Stimulated activated CD8-positive, alpha-beta memory T cell treated with anti-CD3 and anti-CD28 coated beads, Interleukin-15, amount 100 ng/mL, for 1 hour (primary cell): ENCODE data around the gene TIAM2.
"Not testable (repeated sequence)": the region's sequence is repeated elsewhere in the genome, so short reads cannot be mapped to it uniquely, and the experiment has no call there.

Source experiments
- DNase-seq: peaks from one replicate; pipeline ENCODE4 v3.0.0-alpha.2; 2020; ENCODE audit warnings: low read depth

The TIAM2 gene

DNA sequence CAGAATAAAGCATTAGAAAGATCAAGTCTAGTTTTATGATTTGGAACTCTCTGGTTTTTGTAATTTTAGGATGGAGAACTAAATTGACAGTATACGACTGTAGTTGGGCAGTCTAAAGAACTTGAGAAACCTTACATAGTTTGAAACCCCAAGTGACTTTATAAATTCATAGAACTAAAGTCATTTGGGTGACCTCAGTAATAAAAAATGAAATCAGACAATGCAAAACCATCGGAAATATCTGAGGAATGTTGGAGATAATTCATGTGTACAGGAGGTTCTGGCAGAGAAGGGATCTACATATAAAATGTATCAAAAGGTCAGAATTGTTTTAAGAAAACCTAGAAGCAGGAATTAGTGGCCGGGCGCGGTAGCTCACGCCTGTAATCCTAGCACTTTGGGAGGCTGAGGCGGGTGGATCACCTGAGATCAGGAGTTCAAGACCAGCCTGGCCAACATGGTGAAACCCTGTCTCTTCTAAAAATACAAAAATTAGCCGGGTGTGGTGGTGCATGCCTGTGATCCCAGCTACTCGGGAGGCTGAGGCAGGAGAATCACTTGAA lies 108.0 kb downstream of the TIAM2 start:
- not testable (repeated sequence) for DNase-seq

GRCh38 chr6:155103816-155104366 lies 108.8 kb downstream of the TIAM2 start:
- no peak for DNase-seq

DNA sequence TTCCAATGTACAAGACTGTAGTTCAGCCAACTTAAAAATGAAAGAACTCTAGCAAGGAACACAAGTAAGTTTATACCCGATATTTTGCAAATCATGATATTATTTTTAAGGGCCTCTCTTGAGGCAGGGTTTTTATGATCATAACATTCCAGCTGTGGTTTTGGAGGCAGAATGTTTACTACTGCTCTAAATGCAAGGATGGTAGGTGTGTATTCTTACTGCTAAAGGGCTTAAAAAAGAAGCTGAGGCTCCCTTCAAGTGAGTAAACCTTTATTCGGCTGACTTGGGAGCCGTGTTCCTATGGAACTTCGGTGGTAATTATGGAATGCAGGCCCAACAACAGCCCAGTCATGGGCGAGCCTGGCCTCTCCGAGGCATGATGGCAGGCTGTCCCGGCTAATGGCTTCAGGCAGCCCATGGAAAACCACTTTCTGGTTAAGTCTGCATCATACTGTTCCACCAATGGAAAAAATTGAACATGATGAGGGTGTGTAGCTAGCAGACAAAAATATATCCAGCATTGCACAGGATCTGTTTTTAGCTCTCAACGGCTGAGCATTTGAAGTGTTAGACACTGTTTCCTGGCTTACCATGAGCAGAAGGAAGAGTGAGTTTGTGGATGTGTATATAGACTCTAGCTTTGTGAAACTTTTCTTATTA lies 111.5 kb downstream of the TIAM2 start:
- DNase-seq, result no peak

- no peak for DNase-seq
These were observed 112.4 kb downstream of the TIAM2 start for GRCh38 chr6:155107432-155108069.

DNA sequence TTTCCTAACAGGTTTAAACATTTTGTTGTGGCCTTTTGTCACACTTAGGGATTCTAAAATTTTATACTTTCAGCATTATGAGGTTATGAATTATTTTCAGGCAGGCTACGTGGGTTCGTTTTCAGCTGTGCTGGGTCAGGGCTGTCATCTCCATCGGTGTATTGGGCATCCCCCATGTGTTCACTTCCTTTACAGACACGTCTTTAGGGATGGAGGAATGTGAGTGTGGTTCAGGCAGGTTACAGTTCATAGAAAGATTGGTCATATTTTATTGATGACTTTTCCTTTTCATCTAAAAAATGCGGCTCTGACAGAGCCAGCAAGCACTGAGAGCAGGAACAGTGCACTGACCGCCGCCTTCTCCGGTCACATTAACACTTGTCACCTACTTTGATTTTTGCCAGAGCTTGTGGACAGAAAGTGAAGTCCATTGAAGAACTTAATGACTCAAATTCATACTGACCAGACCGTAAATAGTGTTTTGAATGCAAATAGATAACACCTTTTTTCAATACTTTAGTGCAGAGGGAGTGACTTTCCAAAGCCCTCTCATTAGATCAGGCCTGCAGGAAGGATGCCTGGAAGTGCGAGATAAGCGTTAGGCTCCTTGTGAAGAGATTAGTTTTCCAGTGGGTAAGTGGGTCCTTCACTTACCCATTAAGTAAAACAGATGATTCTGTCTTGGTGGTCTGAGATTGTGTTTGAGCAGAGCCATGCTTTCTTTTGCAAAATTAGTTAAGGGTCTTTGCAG lies 113.1 kb downstream of the TIAM2 start:
- DNase-seq, result no peak

DNA sequence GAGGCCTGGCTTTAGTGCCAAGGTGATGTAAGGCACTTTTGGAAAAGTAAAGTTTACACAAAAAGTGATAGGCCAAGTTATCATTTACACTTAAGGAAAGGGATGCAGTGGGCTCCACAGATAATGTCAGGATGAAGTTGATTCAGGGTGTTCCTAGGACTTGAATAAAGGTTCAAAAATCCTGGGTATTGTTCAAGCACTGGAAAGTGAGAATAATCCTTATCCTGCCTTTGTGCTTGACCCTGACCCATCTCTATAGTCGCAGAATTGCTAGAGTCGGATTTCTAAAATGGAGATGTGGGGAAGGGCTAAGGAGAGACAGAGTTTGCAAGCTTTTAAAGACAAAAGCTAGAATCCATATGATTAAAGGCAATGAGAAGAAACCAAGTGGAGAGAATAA lies 115.6 kb downstream of the TIAM2 start:
- DNase-seq, result no peak

GRCh38 chr6:155112757-155113156 lies 117.6 kb downstream of the TIAM2 start:
- no peak for DNase-seq

GRCh38 chr6:155115893-155116570 lies 120.9 kb downstream of the TIAM2 start:
- no peak for DNase-seq

DNA sequence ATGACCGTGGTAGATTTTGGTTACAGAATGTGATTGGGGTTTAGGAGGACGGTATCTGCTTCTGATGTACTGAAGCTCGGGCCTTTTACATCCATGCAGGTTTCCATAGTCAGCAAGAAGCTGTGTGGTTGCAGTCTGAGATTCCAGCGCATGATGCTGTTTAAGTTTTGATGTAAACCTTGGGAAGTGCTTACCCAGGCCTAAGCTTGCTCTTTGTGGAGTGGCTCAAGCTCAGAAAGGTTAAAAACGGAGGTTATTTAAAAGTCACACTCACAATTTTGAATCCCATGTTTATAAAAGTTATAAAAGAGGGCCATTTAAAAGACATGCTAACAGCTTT lies 121.4 kb downstream of the TIAM2 start:
- DNase-seq, result no peak

GRCh38 chr6:155117256-155117655 lies 122.1 kb downstream of the TIAM2 start:
- no peak for DNase-seq

- DNase-seq, result no peak
These were observed 122.7 kb downstream of the TIAM2 start for GRCh38 chr6:155117785-155118184.

GRCh38 chr6:155119201-155119600 lies 124.1 kb downstream of the TIAM2 start:
- DNase-seq, result not testable (repeated sequence)

- no peak for DNase-seq
These were observed 124.9 kb downstream of the TIAM2 start for GRCh38 chr6:155120034-155120433.

DNA sequence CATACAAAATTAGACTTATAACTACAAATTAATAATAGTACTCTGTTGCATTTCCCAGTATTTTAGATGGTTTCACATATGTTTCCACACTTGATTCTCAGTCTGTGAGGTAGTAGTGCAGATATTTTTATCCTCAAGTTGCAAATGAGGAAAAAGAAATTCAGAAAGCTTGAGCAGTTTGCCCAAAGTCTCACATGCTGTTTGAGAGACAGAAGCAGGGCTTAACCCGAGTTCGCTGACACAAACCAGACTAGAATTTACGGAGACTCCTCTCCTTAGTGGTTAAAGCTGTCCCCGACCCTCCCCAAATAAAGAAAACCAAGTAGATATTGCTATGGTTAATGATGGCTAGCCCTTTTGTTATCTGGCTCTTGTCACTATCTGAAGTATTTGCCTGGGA lies 126.2 kb downstream of the TIAM2 start:
- no peak for DNase-seq

- DNase-seq, result no peak
These were observed 126.6 kb downstream of the TIAM2 start for GRCh38 chr6:155121699-155122098.

GRCh38 chr6:155122199-155122950 lies 127.3 kb downstream of the TIAM2 start:
- no peak for DNase-seq

DNA sequence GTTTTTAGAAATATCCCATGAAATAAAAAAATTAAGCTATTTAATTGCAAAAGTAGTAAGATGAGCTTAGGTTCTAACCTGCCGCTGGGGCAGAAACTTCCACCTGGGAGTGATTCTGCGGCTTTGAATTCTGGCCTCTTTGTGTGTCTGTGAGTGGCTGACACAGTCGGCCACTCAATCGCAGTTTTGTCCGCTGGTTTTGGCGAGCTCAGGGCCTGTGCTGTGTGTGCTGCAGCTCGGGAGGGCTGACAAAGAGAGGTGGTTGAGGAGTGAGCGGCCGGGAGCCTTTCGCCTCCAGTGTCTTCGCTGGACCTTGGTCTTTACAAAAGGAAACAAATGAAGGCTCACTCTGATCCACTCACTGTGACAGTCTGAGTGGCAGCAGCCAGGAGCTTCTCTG lies 128.4 kb downstream of the TIAM2 start:
- no peak for DNase-seq

DNA sequence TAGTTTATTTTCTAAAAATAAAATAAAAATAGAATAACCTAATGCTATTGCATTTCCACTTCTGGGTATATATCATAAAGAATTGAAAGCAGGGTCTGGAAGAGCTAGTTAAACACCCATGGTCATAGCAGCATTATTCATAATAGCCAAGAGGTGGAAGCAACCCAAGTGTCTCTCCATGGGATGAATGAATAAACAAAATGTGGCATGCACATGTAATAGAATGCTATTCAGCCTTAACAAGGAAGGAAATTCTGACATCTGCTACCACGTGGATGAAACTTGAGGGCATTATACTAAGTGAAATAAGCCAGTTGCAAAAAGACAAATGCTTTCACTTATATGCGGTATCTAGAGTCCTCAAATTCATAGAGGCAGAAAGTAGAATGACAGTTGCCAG lies 130.8 kb downstream of the TIAM2 start:
- no peak for DNase-seq

GRCh38 chr6:155126727-155127439 lies 131.8 kb downstream of the TIAM2 start:
- no peak for DNase-seq

DNA sequence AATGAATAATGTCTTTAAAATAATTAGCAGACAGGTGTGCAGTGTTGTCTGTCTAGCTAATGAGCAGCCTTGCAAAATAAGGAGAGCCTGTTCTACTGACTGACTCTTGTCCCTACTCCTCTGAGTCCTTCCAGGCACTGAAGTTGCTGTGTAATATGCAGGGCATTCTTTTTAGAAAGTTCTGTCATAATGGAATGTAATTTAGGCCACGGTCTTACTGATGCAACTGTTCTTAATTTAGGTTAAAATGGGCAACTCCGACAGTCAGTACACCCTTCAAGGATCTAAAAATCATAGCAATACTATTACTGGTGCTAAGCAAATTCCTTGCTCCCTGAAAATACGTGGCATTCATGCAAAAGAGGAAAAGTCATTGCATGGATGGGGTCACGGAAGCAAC lies 133.9 kb downstream of the TIAM2 start:
- no peak for DNase-seq

- DNase-seq, result no peak
These were observed 134.6 kb downstream of the TIAM2 start for GRCh38 chr6:155129744-155130143.
